HG03095 (cell line): ENCODE data around the gene NEXMIF.
A peak's percentile ranks its signal among the peaks of the same experiment; 100 is the strongest.
"Not testable (repeated sequence)": the region's sequence is repeated elsewhere in the genome, so short reads cannot be mapped to it uniquely, and the experiment has no call there.

ENCODE experiments used
- ATAC-seq: cut with Tn5 transposase; IDR thresholded peaks from one replicate; pipeline ENCODE4 v1.9.1; 2021; ENCODE audit warnings: moderate library complexity; ENCODE audit not compliant: unreplicated experiment

NEXMIF gene

DNA sequence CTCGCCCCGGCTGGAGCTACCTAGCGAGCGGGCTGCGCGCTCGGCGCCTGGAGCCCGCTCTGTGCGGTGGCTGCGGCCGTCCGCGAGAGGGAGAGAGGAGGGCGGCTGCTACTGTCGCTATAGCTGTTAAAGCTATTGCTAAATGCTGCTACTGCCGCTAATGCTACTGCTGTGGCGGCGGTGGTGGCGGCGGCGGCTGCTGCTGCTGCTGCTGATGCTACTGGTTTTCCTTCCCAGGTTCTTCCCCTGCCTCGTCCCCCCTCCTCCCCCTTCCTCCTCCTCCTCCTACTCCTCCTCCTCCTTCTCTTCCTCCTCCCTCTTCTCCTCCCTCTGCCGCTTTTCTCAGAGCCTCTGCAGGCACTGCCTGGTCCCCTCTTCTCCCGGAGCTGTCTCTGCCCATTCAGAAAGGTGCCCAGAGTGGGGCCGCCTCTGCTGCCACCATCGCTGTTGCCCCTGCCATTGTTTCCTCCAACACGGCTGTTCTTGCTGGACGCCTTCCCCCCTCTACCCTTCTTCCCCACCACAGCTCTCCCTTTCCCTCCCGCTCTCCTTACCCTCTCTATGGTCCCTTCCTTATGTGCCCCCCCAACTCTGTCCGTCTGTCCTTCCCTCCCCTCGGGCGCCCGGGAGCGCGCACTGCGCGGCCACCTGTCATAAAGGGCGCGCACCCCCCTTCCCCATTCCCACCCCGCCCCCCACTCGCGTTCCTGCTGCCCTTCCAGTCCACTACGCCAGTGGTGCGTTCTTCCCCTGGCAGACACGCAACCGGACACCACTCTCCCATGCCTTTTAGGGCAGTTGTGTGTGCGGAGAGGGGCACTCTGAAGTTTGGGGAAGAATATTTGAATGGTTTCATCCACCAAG, at the start of gene NEXMIF:
NEXMIF (minus strand) TSS at position 228 of the 864 bp plus-strand sequence.
- peak; percentile 38 for ATAC-seq

DNA sequence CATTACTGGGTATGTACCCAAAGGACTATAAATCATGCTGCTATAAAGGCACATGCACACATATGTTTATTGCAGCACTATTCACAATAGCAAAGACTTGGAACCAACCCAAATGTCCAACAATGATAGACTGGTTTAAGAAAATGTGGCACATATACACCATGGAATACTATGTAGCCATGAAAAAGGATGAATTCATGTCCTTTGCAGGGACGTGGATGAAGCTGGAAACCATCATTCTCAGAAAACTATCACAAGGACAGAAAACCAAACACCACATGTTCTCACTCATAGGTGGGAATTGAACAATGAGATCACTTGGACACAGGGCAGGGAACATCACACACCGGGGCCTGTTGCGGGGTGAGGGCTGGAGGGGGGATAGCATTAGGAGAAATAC, 36.7 kb upstream of the NEXMIF start:
- not testable (repeated sequence) for ATAC-seq

DNA sequence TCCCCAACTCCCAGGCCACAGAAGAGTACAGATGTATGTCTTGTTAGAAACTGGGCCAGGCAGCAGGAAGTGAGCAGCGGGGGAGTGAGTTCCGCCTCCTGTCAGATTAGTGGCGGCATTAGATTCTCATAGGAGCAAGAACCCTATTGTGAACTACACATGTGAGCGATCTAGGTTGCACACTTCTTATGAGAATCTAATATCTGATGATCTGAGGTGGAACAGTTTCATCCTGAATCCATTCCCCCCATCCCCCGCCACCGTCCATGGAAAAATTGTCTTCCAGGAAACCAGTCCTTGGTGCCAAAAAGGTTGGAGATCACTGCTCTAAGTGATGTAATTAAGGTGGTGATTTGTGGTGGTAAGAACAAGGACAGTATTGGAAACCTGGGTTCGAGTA, 24.5 kb upstream of the NEXMIF start:
- no peak for ATAC-seq

DNA sequence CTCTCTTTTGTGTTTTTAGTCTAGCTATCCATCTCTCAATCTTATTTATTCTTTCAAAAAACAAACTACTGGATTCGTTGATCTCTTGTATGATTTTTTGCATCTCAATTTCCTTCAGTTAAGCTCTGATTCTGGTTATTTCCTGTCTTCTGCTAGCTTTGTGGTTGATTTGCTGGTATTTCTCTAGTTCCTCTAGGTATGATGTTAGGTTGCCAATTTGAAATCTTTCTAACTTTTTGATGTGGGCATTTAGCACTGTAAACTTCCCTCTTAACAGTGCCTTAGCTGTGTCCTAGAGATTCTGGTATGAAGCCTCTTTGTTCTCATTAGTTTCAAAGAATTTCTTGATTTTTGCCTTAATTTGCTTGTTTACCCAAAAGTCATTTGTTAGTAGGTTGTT, 15.2 kb upstream of the NEXMIF start:
- ATAC-seq: no peak

DNA sequence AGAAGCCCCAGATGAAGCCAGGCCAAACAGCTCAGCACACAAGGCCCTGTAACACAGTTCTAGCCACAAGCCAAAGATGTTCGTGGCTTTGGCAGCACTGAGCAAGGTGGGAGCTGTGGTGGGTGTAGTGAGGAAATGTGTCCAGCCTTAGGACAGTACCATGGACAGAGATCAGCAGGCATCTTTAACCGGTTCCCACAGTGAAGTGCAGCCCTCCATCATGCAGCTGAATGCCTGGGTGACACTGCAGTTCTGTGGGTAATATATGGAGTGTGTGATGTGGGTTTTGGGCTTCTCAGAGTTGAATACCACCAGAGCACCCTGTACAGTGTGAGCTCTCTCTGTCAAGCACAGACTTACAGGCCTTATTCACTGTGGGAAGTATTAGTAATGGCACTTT, 6.0 kb upstream of the NEXMIF start:
- no peak for ATAC-seq

DNA sequence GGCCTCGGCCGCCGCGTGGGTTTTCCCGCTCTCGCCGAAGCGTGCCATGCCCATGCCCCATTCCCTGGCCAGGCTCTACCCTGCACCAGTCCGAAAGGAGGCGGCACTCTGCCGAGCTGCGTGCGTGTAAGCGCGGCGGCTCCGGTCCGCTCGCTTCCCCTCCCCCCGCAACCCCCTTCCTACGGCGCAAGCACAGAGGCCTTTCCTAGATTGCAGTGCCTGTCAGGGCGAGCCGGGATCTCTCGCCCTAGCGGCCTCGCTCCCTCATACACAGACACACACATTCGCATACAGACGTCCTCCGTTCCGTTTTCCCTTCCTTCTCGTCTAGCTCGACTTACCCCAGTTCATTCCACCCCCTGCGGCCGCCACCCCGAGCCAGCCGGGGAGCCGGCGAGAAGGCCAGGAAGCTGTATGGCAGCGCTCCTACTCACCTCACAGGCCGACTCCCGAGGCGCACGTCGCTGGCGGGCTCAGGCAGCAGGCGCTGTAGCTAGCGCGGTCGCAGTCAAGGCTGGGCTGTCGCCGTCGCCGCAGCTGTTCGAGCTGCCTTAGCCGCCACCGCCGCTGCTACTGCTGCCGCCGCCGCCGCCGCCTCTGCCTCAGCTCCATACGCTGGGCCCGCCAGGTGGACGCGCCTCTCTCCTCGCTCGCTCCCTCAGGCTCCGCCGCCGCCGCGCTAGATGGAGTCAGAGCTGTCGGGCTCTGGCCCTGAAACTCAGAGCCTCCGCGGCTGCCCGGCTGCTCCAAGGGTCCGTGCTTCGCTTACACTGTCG, 615 bp downstream of the NEXMIF start:
- ATAC-seq: peak; percentile 41

DNA sequence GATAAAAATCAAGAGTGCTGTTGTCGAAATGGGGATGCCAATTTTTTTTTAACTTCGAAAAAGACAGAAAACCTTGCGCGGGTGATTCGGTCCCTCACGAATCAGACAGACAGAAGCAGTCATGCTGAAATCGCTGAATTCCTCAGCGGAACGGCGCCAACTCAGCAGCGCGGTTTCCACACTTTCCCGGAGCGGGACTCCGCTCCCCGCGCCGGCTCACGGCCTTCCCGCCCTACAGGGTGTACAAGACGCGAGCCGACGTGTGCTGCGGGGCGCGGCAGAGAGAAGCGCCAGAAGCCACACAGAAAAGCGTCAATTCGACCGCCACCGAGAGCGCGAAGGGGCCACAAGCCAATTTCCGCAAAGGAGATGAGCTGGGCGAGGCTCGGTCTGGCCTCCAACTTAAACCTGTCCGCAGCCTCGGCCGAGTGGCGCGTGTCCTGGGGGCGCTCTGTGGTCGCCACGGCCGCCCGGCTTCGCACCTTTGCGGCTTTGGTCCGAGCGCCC, 1.3 kb downstream of the NEXMIF start:
- peak; percentile 6 for ATAC-seq

DNA sequence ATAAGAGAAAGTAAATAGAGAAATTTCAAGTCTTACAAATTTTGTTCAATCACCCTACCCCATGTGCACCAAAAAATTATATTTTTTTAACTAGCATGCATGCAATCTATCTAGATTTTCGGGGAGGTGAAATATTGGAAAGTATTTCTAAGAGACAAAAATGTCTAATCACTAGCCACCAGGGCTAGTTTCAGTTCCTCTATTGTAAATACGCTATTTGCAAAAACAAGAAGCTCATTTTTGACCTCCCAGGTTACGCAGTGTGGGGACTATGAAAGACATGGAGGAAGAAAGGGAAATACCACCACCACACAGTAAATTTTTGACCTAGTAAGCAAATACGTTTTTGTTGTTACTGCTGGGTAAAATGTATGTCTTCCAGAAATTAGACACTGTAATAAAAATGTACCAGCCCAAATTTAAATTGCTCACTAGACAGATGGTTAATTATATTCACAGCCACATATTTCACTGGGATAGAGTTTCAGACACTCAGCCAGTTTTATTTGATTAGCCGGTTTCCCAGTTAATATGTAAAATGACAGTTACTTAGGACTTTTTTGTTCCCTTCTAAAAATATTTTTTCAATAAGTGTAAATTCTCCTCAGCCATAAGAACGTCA, 2.2 kb downstream of the NEXMIF start:
- ATAC-seq: peak; percentile 79

DNA sequence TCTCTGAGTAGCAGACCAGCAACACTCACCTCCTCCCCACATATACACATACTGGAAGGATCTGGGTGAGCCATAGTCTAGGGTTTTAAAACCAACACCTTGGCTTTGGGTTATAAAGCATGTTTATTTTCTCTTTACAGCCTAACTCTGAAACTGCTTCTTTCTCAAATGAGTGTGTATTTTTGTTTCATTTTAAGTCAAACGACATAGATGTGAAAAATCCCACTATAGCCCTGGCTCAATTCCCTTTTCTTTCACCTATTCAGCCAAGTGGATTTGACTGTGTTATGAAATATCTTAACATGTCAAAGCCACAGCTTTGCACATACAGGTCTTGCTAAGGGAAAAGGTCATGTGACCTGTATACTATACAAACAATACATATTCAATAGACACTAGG, 13.8 kb downstream of the NEXMIF start:
- ATAC-seq: peak; percentile 84

DNA sequence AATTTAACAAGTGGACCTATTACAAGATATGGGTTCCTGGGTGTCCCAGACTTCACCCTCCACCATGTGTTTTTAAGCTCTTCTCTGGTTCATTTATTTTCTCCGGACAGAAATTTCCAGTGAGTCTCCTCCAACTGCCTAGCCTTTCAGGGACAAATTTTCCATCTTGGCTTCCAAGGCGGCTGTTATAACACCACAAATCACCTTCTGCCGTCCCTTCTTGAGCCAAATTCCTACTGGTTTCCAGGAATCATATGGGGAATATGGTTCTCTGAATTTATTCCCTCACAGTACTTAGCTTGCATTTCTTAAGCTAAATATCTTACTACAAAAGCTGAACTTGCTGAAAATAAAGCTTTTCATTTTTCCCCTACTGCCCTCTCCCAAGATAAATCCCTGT, 18.8 kb downstream of the NEXMIF start:
- ATAC-seq: no peak

DNA sequence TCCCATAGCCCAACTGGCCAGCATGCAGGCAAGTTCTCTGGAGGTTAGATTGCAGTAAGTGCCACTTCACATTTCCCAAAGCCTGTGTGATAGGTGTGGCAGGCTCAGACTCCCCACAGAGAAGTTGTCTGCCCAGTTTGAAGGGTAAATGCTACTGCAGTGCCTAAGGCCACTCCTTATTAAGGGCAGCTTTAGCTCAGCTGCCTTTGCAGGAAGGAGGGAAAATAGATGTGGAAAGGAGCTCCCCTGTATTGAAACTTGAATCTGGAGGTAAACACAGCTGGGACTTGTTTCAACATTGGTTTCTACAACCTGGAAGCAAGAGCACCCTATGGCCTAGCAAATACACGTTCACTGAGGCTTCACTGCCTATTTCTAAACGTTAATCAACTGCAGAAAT, 22.4 kb downstream of the NEXMIF start:
- no peak for ATAC-seq

DNA sequence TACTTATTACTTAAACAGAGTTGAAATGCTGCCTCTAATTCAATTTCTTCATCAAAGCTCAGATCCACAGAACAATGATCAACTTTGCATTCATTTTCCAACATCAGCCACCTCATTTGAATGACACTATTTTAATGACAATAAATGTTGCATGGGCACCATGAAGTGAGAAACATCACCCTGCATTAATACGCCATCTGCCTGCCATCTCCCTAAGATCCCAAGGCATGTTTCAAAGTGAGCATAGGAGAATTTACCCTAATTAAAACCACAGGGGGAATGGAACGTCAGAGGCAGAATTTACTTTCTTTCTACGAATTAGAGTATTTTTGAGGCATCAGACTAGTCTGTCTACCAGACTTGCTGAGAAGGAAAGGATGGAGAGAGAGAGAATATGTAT, 32.7 kb downstream of the NEXMIF start:
- ATAC-seq: no peak

DNA sequence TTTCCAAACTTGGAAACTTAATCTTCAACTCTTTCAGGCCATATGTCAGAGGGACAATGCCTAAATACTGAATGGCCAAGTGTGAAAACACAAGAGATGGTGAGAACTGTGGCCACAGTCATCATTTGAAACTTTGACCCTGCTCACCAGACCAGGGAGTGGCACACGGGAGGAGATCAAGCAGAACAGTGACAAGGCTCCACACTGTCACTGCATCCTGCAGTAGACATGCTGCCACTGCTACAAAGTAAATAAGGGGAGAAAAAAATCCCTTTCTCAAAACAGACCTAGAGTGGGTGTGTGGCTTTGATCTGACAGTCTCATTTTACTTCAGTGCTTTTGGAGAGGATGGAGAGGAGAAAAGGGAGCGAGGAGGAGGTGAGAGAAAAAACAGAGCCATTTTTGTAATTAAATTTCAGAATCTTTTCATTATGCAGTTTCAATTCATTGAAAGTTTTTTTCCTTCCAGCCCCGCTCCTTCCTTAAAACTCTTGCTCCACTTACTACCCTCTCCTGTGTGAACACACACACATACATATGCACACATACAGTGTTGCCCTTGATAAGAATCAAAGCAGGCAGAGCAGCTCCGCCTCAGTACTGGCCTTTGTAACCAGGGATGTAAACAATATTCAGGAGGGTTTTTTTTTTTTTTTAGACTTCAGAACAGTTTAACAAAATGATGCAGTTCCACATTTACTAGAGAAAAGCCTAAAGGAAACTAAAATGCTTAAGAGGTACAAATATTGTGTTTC, 34.4 kb downstream of the NEXMIF start:
- ATAC-seq: peak; percentile 87

DNA sequence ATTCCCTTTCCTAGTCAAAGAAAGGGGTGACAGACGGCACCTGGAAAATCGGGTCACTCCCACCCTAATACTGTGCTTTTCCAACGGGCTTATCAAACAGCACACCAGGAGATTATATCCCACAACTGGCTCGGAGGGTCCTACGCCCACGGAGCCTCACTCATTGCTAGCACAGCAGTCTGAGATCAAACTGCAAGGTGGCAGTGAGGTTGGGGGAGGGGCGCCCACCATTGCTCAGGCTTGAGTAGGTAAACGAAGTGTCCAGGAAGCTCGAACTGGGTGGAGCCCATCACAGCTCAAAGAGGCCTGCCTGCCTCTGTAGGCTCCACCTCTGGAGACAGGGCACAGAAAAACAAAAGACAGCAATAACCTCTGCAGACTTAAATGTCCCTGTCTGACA, 42.9 kb downstream of the NEXMIF start:
- ATAC-seq: not testable (repeated sequence)

DNA sequence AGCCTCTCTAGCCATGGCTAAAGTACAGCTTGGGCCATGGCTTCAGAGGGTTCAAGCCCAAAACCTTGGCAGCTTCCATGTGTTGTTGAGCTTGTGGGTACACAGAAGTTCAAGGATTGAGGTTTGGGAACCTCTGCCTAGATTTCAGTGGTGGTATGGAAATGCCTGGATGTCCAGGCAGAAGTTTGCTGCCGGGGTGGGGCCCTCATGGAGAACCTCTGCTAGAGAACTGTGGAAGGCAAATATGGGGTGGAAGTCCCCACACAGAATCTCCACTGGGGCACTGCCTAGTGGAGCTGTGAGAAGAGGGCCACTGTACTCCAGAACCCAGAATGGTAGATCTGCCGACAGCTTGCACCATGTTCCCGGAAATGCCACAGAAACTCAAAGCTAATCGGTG, 59.5 kb downstream of the NEXMIF start:
- no peak for ATAC-seq

DNA sequence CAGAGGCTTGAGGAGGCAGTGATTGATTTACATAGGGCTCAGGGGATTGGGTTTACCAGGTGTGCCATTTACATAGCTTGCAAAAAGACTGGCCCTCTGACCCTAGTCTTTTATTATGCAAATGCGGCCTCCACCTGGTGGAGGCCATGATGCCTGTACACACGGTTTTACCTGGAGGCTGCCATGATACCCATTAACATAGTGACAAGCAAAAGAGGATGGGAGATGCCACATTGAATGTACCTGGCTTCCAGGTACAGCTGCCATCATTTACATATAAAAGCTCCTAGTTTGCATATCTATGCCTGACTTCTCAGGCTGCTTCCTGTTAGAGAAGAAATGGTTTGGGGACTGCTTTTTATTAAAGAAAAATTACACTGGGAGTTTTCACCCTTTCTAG, 72.0 kb downstream of the NEXMIF start:
- ATAC-seq: no peak

DNA sequence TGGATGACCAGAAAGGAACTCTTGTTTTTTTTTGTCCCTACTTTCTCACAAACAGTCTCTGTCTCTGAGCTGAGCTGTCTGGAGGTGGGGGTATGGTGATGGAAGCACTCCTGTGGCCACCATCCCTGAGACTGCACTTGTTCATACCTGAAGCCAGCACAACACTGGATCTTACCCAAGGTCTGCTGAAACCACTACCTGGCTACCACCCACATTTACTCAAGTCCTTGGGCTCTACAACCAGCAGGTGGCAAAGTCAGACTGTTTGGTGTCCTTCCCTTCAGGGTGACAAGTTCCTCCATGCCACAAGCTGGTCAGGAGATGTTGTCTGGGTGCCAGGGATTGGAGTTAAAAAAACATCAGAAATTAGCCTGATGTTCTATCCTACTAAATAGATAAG, 89.7 kb downstream of the NEXMIF start:
- no peak for ATAC-seq

DNA sequence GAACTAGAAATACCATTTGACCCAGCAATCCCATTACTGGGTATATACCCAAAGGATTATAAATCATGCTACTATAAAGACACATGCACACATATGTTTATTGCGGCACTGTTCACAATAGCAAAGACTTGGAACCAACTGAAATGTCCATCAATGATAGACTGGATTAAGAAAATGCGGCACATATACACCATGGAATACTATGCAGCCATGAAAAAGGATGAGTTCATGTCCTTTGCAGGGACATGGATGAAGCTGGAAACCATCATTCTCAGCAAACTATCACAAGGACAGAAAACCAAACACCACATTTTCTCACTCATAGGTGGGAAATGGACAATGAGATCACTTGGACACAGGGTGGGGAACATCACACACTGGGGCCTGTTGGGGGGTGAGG, 105.5 kb downstream of the NEXMIF start:
- not testable (repeated sequence) for ATAC-seq

DNA sequence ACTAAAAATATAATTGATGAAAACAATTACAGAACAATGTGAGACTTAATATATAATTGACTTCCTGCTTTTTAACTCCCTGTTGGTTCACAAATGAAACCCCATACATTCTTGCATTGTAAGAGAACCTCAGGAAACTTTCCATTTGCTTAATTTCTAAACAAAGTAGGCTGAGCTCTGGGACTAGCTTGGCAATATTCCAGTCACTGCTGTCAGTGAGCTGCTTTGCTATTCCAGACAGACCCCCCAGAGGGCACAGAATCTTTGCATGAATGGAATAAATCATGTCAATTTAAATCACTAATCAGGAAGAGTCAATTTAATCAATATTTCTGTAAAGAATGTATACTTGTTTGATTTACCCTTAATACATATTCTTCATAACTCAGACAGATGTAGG, 110.6 kb downstream of the NEXMIF start:
- ATAC-seq: no peak

DNA sequence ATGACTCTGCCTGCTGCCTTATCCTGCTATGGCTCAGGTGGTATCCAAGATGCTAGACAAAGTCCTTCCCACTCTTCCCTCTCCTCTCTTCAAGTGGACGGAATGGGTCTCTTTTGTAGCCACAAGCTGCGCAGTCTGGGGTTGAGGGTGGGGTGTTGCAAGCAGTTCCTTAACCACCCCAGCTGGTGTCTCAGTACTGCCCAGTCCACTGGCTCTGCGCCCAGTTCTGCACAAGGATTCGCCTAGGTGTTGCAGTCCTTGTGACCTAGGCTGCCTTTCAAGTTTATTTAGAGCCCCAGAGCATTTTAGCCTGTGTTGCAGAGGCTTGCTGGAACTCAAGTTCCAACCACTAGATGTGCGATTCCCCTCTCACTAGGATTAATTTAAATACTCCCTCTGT, 120.7 kb downstream of the NEXMIF start:
- no peak for ATAC-seq

DNA sequence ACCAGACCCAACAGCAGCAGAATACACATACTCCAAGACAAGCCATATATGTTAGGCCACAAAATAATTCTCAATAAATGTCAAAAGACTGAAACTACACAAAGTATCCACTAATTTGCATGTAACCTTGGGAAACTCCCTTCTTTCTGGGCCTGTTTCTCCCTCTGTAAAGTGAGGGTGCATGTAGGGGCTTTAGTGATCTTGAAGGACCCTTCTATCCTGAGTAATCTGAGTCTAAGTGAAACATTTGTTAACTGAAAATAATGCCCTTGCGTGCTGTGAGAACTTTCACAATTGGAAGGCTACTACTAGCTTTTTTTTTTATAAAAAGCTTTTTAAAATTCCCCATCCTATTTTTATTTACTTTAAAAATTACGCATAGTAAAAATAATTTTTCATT, 125.2 kb downstream of the NEXMIF start:
- no peak for ATAC-seq
